HG02571 (cell line): ENCODE data around the gene GMDS.

Experiments
- ATAC-seq: cut with Tn5 transposase; IDR thresholded peaks from one replicate; pipeline ENCODE4 v1.9.1; 2021; ENCODE audit warnings: mild to moderate bottlenecking, moderate library complexity; ENCODE audit not compliant: unreplicated experiment

The GMDS gene

DNA sequence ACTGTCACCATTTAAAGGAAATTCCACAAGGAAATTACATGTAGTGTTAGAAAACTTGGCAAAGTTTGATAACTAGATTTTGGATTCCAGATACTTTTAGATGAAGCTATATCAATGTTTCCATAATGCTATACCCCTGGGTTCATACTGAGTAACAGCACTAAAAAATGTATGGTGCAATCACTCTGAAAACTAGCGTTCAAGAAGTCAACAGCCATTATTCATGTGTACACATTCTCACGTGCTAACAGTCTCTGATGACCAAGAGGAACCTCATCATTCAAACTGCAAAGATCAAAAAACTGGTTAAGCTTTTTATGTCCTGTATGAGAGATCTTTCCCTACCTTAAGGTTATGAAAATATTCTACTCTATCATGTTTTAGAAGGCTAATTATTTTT lies 197.6 kb downstream of the GMDS start:
- no peak for ATAC-seq

DNA sequence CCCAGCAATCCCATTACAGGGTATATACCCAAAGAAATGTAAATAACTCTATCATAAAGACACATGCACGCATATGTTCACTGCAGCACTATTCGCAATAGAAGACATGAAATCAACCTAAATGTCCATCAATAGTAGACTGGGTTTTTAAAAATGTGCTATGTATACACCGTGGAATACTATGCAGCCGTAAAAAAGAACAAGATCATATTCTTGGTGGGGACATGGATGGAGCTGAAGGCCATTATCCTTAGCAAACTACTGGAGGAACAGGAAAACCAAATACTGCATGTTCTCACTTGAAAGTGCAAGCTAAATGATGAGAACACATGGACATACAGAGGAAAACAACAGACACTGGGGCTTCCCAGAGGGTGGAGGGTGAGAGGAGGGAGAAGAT lies 201.2 kb downstream of the GMDS start:
- no peak for ATAC-seq

- ATAC-seq: no peak
Observed at GRCh38 chr6:2042956-2043648, 202.3 kb downstream of the GMDS start.

- ATAC-seq: no peak
Observed at GRCh38 chr6:2038092-2038491, 207.3 kb downstream of the GMDS start.

DNA sequence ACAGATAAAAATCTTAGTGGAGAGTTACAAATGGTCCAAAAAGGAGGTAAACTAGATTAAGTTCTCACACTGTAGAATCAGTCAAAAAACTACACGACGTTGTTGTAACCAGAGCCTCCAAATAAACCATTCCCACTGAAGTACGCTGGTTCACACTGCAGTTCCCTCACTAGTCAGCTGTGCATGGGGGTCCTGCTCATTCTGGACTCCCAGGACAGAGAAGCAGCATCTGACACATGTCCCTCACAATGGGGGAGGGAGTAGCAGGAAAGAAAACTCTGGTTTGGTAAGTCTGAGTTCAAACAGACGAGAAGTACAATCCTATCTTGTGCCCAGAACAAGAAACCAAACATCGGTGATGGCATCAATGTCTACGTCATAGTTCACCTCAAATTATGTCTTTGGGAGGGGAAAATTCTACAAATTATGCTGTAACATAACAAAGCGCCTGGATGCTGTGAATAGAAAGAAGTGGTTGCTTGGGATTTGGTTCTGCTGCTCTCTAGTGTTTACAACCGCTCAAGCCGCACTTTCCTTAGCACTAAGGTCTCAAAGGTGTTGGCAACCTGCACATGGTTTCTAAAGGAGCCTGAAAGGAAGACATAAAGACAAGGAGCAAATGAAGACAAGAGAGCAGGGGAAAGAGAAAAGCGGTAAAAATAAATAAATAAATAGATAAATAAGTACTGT lies 208.0 kb downstream of the GMDS start:
- ATAC-seq: no peak

DNA sequence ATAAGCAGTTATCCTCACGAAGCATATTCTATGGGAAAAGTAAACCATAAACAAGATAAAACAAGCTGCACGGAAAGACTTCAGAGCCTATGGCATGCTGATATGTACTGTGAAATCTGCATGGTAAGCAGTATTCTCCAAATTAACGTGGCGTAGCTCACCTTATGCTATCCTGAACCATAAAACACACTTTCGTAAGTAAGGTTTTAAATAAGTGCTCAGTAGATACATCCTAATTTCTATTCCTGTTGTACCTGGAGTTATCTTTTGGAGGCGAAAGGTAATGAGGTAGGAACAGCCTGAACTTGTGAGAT lies 208.7 kb downstream of the GMDS start:
- no peak for ATAC-seq

DNA sequence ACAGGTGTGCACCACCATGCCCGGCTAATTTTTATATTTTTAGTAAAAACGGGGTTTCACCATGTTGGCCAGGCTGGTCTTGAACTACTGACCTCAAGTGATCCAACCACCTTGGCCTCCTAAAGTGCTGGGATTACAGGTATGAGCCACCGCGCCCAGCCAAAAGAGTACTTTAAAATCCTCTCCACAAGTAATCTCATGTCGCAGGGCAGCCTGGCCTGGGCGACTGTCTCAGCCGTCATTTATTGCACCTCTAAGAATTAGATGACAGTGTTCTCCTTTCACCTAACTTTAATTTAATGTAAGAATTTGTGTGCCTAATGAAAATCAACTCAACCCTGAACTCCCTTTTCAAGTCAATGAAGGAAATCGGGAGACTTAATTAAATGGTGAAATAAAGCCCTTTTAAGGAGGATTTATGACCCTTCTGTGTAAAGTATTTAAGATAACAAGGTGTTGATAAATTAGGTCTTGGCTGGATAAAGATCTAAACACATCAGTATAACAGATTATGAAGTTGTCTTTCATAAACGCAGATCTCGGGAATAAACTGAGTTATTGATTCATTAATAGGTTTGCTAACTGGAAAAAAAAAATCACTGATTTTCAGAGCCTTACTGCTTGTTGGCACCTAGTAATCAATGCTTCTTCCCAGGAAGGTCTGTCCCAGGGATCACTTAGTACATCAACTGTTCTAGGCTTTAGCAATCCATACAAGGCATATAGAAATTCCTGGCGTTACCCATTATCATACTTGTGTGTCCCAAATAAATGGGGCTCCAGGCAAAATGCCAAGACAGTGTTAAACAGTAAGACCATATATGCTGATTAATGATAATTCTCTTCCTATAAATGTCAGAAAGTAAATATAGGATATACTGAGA lies 209.3 kb downstream of the GMDS start:
- ATAC-seq: no peak

- ATAC-seq: no peak
Observed at GRCh38 chr6:2035046-2035445, 210.4 kb downstream of the GMDS start.

DNA sequence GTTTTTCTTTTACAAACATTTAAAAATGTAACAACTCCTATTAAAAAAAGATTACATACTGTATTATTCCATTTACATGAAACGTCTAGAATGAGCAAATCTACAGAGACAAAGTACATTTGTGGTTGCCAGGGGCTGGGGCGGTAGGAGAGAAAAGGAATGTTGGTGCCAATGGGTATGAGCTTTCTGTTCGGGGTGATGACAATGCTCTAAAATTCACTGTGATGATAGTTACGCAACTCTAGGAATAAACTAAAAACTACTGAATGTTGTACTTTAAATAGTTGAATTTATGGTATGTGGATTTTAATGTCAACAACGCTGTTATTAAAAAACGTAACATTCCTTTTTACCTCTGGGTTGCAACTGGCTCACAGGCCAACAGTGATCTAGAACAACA lies 211.1 kb downstream of the GMDS start:
- no peak for ATAC-seq

- no peak for ATAC-seq
Observed at GRCh38 chr6:2033544-2033943, 211.9 kb downstream of the GMDS start.

- no peak for ATAC-seq
Observed at GRCh38 chr6:2030682-2031244, 214.6 kb downstream of the GMDS start.

DNA sequence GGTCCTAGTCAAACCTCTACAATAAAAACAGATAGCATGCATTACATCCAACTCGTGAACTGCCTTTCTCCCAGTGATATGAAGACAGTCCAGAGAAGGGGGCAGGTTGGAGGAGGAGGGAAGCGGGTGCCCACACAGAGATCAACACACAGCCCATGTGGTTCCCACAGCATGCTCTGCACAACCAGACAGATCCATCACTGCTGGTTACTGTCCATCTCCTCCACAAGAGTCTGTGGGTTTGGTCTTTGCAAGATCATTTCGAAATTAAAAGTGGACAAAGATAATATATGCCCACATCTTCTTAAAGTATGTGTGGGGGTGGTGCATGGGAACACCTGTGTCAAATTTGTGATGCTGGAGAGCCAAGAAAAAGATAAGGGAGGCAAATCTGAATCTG lies 215.5 kb downstream of the GMDS start:
- no peak for ATAC-seq

DNA sequence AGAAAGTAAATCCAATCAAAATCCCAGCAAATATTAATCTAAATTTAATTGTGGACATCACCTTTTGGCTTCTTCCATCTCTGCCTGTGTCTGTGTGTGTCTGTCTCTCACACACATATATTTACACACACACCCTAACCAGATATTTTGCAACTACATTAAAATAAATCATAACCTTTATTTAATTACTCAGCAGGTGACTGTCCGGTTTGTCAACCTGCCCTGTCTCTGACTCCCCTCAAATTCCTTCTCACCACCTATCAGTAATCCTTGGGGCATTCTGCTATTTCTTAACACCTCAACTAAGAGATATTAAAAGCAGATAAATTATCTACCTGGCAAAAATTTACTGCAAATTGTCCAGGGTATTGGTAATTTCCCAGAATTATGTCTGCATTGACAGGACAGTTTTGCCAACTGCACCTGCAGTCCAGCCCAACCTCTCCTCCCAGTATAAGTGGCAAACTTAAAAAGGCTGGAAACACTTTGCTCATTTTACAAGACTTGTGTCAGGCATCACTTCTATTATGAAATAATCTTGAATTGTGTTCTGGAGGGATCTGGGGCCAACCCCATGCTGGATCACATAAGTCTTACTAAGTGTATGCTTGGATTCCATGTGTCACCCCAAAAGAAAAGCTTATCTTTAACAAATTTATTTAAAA lies 216.1 kb downstream of the GMDS start:
- no peak for ATAC-seq

DNA sequence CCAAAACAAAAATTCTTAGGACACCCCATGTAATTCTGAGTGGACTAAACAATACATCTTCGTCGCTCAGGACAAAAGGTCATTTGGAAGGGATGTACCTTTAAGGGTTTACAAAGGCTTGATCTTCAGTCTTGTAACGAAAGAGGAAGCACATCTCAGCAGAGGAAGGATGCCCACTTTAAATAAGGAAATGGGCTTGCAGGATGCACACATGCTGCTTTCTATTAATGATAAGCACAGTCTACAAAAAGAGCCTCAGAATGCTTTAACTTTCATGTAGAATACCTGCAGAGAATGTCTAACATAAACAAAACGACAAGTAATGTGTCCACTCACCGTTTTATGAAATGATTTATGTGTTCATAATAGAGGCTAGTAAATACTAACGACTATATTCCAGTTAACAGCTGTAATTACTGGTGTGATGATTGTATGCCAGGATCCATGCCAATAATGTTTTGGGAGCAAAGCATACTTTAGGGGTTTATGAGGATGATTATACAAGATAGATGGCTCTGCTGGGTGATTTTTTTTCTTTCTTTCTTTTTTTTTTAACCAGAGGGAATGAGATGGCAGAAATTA lies 216.9 kb downstream of the GMDS start:
- no peak for ATAC-seq

GRCh38 chr6:2026133-2026532 lies 219.3 kb downstream of the GMDS start:
- ATAC-seq: no peak

DNA sequence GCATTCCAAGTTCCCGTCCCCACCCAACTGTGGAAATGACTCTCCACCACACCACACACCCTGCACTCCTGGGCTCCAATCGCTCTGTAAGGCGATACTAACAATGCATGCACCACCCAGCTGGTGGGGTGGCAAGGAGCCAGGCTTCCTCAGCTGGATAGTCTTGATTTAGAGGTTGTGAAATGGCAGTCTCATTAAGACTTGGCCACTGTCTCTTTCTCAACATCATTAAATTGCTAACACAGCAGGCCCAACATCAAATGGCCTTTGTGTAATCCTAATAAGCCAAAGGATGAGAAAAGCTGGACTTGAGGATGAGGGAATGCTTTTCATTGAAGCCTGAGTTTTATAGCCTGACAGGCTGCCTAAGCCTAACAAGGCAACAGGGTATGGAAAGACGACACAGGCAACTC lies 223.7 kb downstream of the GMDS start:
- no peak for ATAC-seq

DNA sequence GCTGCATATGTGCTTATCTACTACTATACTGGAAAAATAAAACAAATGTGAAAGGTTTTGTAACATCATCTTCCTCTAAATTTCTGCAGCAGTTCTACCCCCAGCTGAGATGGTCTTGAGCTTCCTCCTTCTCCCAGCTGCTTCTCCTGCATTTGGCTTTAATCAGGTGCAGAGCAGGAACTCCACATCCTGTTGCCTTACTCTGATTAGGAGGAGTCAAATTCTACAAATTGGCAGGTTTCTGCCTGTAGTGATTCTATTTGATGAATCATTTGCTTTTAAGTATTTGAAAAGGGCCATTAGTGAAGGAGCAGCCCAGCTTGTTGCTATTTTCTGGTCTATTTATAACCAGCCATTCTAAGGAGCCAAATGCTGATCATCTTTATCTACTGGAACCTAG lies 224.5 kb downstream of the GMDS start:
- ATAC-seq: no peak

DNA sequence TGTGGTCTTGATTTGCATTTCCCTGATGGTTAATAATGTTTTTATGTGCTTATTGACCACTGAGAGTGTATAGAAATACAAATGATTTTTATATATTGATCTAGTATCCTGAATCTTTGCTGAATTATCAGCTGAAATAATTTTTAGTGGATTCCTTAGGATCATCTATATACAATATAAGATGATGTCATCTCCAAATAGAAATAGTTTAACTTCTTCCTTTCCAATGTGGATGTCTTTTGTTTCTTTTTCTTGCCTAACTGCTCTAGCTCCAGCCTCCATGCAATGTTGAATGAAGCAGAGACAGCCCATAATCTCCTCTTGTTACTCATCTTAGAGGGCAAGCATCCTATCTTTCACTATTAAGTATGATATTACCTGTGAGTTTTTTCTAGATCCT lies 226.4 kb downstream of the GMDS start:
- no peak for ATAC-seq

DNA sequence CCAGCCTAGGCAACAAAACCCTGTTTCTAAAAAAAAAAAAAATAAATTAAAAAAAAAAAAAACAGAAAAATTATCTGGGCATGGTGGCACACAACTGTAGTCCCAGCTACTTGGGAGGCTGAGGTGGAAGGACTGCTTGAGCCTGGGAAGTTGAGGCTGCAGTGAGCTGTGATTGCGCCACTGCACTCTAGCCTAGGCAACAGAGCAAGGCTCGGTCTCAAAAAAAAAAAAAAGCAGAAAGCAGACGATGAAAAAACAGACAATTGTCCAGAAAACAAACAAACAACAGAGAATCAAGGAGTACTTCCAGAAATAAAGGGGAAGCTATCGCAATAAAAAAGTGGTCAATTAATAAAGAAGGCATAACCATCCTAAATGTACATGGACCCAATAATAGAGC lies 229.4 kb downstream of the GMDS start:
- ATAC-seq: no peak

DNA sequence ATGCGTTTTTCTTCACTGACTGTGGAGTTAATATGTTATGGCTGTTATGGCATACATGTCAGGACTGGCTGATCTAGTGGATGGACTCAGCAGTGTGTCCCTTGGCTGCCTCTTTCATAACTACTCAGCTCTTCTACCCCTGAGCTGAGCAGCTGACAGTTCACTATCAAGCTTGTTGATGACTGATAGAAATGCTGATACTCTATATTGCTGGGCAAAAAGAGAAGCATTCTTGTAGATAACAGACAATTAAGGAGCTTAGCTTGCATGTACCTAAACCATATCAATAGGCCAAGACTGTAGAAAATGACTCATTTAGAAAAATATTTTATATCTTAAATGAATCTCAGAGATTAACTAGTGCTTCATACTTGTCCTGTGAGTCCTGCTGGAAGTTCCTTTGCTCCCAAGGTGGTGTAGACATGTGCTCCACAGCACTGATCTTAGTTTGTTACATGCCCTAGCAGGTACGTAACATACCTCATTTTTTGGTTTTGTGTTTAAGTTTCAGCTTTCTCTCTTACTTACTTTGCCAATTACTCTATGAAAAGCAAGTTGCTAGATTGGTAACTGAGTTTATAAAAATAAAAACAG lies 236.9 kb downstream of the GMDS start:
- ATAC-seq: no peak
